GM10248 (cell line): ENCODE measurements around the gene C12orf57.

Source experiments
- CTCF ChIA-PET: fragments of 300-600 bp; sonication (Branson Sonifier 250); formaldehyde crosslinking; extraction: SDS; loops from one replicate; lab custom pipeline; 2021; ENCODE audit warnings: antibody characterized with exemption; lab: Yijun Ruan, JAX
- POLR2A ChIA-PET: fragments of 350-650 bp; sonication (Branson Sonifier 250); formaldehyde crosslinking; extraction: SDS; loops from one replicate; lab custom pipeline; 2020; ENCODE audit warnings: antibody characterized with exemption; lab: Yijun Ruan, JAX
- DNase-seq: peaks from one replicate; pipeline ENCODE4 v3.0.0; 2012; ENCODE audit errors: extremely low spot score
- CTCF ChIP-seq: IDR thresholded peaks from 2 replicates; pipeline ENCODE4 v1.5.1; 2012; ENCODE audit warnings: mild to moderate bottlenecking, low read depth; ENCODE audit errors: extremely low read depth, missing control alignments, control extremely low read depth

C12orf57 gene

GRCh38 chr12:6954316-6955107, 10.7 kb downstream of the C12orf57 start:
- CTCF ChIA-PET = interaction anchor here (1.0 to 13.5 kb wide), 4 partner anchors 11 to 82 kb away, joined by 5 to 530 read pairs (median 16); partner anchors contain the start of genes C12orf57, PTPN6, RNU7-1 and SPSB2
- POLR2A ChIA-PET = interaction anchor here (0.6 to 0.8 kb wide), 2 partner anchors 35 to 63 kb away, joined by 3 read pairs; no protein-coding TSS in a partner anchor
- no peak for TF ChIP-seq CTCF
- DNase-seq = no peak

GRCh38 chr12:6955108-6956020, 11.5 kb downstream of the C12orf57 start:
- TF ChIP-seq CTCF = no peak
- POLR2A ChIA-PET = interaction anchor here (1.0 to 11.3 kb wide), 2 partner anchors 10 to 88 kb away, joined by 3 to 147 read pairs; partner anchors contain the start of genes C12orf57, RNU7-1 and TPI1
- CTCF ChIA-PET = interaction anchor here (1.4 to 13.5 kb wide), 4 partner anchors 10 to 82 kb away, joined by 3 to 530 read pairs (median 16); partner anchors contain the start of genes C12orf57, PTPN6, RNU7-1 and SPSB2
- DNase-seq = no peak

- CTCF ChIA-PET = interaction anchor here (1.4 to 13.5 kb wide), 5 partner anchors 9 to 151 kb away, joined by 3 to 530 read pairs (median 7); partner anchors contain the start of genes C12orf57, PTPN6, RNU7-1 and SPSB2
- POLR2A ChIA-PET = interaction anchor here (0.8 to 11.3 kb wide), 4 partner anchors 10 to 89 kb away, joined by 3 to 147 read pairs (median 3); partner anchors contain the start of genes C12orf57, RNU7-1 and TPI1
- no peak for TF ChIP-seq CTCF
- DNase-seq = no peak
Measured at GRCh38 chr12:6956021-6956727, 12.4 kb downstream of the C12orf57 start.

- ChIA-PET CTCF (interaction anchor here (1.0 to 13.5 kb wide), 5 partner anchors 8 to 188 kb away, joined by 3 to 530 read pairs (median 7); partner anchors contain the start of genes C12orf57, PTPN6 and RNU7-1), POLR2A (interaction anchor here (0.8 to 11.3 kb wide), 5 partner anchors 9 to 90 kb away, joined by 3 to 147 read pairs (median 3); partner anchors contain the start of genes C12orf57, RNU7-1, SPSB2 and TPI1)
- no peak for DNase-seq
- no peak for TF ChIP-seq CTCF
Measured at GRCh38 chr12:6957151-6957701, 13.4 kb downstream of the C12orf57 start.

- ChIA-PET CTCF (interaction anchor here (0.8 to 13.5 kb wide), 12 partner anchors 7 to 187 kb away, joined by 3 to 530 read pairs (median 6); partner anchors contain the start of genes C12orf57, PTPN6 and RNU7-1), POLR2A (interaction anchor here (0.8 to 11.3 kb wide), 6 partner anchors 7 to 91 kb away, joined by 3 to 147 read pairs (median 4); partner anchors contain the start of genes C12orf57, PTPN6, RNU7-1 and SPSB2)
- no peak for TF ChIP-seq CTCF
- DNase-seq = no peak
Measured at GRCh38 chr12:6957741-6958608, 14.2 kb downstream of the C12orf57 start.
